Amniotic epithelial cell (primary cell): Measurements from ENCODE around the gene OCEL1.

Experiments used
- DNase-seq: peaks from one replicate; pipeline ENCODE4 v3.0.0-alpha.2; 2010; ENCODE audit warnings: low read depth

OCEL1 gene

DNA sequence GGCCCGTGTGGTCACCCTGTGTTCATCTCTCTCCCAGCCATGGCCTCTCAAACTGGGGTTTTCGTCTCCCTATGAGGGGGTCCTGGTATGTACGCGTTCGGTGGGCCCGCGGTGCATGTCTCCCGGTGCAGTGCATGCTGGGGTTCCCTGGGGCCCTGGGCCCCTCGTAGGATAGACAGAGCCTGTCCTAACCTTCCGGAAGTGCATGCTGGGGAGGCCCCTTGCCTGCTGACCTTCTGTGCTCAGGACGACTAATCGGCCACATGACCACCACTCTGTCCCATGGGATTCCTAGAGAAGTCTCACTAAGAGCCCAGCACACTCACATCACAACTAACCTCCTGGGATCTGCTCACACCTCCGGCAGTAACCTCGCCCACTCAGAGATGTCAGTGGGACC lies 15.7 kb upstream of the OCEL1 start:
- DNase-seq = no peak

DNA sequence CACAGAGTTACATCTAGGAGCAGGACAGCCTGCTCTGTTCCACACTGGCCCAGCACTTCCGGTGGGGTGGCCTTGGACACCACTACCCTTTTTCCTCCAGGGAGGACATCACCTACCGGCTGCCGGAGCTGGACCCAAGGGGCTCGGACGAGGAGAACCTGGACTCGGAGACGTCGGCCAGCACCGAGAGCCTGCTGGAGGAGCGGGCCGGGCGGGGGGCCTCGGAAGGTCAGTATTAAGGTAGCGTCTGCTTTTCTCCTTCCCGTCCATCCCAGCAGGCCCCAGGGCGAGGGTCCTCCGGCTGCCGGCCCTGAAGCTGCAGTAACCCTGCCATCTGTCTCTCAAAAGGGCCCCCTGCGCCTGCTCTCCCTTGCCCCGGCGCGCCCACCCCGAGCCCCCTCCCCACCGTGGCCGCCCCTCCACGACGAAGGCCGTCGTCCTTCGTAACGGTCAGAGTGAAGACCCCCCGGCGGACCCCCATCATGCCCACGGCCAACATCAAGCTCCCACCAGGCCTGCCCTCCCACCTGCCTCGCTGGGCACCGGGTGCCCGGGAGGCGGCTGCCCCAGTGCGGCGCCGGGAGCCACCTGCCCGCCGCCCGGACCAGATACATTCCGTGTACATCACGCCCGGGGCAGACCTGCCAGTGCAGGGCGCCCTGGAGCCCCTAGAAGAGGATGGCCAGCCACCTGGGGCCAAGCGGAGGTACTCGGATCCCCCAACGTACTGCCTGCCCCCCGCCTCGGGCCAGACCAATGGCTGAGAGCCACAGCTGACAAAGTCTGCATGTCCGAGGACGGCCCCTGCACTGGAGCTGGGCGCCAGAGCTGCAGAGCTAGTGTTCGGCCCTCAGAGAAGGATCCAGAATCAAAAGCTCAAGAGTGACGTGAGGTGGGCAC lies 14.2 kb upstream of the OCEL1 start:
- DNase-seq = no peak

DNA sequence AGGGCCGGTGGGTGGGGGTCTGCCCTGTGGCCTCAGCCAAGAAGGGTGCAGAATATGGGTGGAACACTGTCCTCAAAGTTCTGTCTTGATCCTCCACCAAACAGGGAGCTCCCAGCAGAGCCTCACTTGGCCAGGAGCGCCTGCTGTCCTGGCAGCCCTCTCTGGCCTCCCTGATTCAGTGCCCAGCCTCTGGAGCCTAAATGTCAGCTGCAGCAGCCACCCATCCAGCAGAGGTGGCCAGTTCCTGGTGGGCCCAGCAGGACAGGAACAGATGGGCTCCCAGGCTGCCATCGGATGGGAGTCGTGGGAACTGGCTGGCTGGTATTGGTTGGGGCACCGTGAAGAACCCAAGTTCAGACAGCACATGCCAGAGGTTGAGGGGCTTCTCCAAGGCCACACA lies 12.7 kb upstream of the OCEL1 start:
- no peak for DNase-seq

DNA sequence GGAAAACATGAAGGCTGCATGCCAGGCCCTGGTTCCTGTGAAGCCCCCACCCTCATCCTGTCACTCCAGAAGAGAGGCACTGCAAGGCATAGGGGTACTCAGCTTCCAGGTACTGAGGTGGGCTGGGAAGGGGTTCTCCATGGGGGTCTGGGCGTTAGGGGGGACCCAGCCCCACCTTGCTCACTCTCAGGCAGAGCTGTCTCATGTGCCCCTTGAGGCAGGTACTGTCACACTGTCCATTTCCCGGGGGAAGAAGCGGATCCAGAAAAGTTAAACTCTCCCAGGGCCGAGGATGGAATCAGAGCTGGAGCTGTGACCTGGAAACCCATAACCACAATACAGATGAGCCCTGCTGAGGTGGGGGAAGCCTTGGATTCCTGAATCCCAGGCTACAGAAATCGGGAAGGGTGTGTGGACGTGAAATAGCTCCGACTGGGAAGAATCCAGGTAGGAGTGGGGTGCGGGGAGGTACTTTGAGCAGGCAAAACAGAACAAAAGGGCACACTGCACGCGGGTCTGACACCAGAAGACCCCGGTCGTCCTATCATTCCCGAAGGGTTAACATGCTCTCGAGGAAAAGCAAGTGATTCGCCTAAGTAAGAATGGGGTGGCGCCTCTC lies 11.4 kb upstream of the OCEL1 start:
- DNase-seq = no peak

DNA sequence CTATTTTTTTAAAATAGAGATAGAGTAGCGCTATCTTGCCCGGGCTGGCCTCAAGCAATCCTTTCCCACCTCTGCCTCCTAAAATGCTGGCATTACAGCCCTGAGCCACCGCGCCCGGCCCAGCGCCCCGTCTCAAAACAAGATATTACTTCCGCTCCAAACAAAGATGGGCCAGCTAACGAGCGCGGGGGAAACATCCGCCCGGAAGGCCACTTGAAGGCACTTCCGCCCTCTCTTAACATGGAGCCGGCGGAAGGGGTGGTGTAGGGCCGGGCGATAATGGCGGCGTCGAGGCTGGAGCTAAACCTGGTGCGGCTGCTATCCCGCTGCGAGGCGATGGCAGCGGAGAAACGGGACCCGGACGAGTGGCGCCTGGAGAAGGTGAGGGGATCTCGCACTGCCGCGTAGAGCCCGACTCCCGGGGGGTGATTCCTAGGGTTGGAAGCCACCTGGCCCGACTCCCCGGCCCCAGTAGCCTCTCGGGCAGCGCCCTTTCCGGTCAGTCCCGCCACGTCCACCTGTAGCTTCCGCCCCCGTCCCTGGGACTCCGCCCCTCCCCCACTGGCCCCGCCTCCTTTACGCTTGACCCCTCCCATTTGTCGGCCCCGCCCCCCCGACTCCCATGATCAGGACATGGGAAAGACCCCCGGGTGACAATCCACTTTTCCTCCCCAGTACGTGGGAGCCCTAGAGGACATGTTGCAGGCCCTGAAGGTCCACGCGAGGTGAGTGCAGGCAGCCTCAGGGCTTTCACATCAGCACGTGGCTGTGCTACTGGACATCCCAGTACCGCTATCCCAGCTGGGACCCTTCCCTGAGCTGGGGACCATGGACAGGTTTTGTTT lies 10.7 kb upstream of the OCEL1 start, which contains the start of gene USE1:
TSS of gene USE1 (plus strand) at position 231 of the 845 bp plus-strand sequence. CDS start at position 280, 49 bp downstream.
- peak; percentile 89 for DNase-seq

DNA sequence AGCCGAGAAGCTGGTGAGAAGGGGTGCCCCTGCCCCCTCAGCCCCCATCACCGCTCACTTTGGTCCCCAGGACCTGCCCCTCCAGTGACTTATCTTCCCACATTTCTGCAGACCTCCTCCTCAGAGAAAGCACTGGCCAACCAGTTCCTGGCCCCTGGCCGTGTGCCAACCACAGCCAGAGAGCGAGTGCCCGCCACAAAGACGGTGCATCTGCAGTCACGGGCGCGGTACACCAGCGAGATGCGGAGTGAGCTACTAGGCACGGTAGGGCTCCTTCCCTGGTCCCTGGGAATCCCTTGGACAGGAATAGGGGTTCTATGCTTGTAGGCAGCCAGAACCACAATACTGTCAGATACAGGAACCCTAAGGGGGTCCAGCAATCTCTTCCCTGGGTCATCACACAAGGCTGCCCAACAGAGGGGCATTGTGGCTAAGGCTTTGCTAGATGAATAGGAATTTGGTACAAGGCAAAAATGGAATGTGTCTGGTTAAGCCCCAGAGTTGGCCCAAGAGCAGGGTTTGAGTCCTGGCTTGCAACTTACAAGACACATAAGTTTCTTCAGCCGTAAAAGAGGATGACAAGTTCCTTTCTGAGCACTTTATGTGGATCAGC lies 9.9 kb upstream of the OCEL1 start:
- DNase-seq = no peak

DNA sequence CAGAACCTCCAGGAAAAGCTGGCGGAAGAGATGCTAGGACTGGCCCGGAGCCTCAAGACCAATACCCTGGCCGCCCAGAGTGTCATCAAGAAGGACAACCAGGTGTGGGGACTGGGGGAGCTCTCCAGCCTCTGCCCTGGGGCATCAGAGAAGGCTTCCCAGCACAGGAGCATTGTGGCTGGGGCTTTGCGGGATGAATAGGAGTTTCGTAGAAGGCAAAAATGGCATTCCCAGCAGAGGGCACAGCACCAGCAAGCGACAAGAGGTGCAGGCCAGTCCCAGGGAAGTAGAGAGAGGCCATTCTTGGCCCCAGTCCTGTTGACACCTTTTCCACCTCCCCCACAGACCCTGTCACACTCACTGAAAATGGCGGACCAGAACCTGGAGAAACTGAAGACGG lies 6.7 kb upstream of the OCEL1 start:
- no peak for DNase-seq

DNA sequence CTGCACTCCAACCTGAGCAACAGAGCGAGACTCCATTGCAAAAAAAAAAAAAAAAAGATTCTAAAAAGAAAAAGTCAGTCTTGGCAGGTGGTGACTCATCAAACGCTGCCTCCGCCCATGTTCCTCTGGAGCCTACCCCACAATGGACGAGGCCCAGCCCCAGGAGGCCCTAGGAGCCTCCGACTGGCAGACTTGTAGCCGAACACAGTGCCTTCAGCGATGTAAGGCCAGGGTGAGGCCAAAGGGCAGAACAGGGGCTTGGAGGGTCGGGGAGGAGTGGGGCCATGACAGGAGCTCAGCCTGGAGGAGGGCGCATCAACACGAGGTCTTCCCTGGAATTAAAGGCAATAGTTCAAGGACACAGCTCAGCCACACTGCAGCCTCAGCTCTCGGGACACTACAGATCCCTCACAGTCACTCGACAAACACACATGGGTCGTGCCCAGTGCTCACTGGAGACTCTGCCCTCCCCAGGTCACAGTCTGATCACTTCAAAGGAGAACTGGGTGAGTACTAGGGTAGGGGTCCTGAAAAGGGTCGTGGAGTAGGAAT lies 5.7 kb upstream of the OCEL1 start:
- DNase-seq = peak; percentile 82

DNA sequence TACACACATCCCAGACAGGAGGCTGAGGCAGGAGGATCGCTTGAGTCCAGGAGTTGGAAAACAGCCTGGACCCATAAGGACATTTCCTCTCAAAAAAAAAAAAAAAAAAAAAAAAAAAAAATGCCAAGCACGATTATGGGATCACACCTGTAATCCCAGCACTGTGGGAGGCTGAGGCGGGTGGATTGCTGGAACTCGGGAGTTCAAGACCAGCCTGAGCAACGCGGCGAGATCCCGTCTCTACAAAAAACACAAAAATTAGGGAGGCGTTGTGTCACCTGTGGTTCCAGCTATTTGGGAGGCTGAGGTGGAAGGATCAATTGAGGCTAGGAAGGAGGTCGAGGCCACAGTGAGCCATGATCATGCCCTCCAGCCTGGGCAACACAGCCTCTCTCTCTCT lies 973 bp upstream of the OCEL1 start:
- no peak for DNase-seq

DNA sequence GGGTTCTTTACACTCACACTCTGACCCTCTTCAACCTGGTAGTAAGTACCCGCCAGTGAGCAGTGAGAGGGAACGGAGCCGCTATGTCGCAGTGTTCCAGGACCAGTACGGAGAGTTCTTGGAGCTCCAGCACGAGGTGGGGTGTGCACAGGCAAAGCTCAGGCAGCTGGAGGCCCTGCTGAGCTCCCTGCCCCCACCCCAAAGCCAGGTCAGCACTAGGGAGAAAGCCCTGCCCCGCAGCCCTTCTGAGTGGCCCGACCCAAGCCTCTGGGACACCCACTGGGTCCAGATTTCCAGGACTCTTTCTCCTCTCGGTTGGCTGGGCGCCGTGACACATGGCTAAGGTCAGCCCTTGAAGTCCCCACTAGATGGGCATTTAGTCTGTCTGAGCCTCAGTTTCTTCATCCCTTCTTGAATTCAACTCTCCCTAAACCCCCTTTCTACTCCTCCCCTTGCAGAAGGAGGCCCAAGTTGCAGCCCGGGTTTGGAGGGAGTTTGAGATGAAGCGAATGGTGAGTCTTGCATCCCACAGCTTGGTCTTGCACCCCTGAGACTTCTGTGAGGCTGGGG lies 1.9 kb downstream of the OCEL1 start:
- no peak for DNase-seq

DNA sequence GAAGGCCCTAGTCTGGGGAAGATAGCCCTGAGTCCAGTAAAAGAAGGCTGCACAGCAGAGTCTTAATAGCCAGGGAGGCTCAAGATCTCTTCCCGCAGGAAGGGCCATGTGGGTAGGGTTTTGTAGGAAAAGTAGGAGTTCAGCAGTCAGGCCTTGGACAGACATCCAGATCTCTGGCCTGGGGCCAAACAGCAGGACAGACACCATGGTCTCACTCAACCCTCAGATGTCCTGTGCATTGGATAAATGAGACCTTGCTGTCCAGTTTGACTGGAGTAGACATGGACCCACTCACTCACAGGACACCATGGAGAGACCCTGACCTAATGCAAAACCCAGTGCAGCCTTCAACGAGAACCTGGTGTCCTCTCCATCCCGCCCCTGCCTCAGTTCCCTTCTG lies 3.9 kb downstream of the OCEL1 start:
- DNase-seq = no peak

DNA sequence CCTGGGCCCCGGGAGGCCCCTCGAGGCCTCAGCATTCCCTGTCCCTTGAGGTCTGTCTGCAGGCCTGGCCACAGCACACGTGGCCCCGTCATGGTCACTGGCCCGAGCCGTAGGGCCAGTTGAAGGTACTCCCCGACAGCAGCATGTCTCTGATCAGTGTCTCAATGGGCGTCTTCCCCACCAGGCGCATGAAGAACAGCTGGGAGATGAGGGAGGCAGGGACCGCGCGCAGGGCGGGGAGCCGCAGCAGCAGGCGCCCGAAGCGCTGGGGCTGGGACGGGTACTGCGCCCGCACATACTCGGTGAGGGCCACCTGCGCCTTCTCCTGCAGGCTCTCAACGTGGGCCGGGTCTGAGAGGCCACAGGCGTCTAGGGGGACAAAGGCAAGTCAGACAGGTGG lies 6.2 kb downstream of the OCEL1 start:
- DNase-seq = no peak

DNA sequence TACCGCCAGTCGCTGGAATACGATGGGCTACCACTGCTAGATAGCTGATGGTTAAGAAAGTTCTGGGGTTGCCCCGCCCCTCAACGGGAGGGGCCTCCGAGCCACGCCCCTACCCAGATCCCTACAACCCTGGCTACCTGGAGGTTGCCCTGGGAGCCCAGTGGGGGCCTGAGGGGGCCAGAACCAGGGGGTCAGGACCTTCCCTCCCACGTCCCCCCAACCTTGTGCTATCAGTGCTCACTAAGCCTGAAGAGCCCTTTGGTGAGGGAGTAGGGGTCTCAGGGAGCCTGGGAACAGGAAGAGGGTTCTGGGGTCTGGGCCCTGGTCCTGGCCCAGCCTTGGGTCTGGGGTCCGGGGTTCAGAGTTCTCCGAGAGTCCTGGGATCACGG lies 8.9 kb downstream of the OCEL1 start:
- DNase-seq = peak; percentile 47

DNA sequence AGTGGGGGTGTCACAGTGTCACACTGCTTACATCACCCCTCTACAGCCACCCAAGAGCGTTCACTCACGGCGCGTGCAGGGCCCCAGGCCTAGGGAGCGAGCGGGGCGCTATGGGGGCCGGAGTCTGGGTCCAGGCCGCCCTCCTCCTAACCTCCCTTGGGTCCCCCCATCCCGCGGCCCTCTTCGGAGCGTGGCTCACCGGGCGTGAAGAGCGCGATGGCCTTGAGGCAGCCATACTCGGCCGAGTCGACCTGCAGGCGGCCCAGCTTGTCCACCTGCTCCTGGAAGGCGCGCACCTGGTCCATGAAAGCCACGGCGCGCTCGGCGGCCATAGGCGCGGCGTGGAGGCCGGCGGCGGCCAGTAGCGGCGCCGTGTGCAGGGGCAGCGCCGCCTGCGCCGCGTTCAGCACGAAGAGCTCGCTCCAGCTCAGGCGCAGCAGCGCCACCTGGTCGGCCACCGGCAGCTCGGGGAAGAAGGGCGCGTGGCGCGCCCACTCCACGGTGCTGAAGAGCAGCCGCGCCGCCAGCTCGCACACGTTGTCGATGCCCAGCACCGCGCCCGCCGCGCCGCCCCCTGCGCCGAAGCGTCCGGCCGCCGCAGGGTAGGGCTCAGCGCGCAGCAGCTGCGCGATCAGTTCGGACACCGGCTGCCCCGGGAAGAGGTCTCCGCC lies 9.4 kb downstream of the OCEL1 start:
- peak; percentile 74 for DNase-seq

DNA sequence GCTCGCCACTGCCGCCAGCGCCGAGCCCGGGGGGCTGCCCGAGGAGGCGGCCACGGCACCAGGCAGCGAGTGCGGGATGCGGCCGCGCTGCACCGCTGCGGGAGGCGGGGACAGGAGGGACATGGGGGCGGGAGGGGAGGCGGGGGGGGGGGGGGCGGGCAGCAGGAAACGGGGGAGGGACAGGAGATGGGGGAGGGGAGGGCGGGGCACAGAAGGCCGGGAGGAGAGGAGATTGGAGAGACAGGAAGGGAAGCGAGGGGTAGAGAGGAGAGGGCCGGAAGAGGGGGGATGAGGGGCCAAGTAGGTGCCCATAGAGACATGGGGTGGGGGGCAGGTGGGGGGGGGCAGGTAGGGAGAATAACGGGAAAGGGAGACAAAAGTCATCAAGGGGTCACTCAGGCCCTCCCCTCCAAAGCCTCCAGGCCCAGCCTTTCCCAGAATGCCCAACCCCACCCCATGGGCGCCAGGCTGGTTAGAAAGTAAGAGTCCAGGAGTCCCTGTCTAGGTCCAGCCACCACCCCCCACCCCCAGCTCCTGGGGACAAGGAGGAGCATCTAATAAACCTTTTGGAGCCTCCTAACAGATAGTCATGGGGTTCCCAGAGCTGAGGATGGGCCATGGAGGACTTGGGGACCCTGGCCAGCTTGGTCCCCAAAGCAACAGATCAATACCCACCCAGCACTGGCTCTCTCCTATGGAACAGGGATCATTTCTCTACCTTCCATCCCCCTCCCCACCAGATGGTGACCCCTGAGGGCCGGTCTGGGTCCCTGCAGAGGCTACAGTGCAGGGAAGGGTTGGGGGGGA lies 10.1 kb downstream of the OCEL1 start:
- DNase-seq = no peak

DNA sequence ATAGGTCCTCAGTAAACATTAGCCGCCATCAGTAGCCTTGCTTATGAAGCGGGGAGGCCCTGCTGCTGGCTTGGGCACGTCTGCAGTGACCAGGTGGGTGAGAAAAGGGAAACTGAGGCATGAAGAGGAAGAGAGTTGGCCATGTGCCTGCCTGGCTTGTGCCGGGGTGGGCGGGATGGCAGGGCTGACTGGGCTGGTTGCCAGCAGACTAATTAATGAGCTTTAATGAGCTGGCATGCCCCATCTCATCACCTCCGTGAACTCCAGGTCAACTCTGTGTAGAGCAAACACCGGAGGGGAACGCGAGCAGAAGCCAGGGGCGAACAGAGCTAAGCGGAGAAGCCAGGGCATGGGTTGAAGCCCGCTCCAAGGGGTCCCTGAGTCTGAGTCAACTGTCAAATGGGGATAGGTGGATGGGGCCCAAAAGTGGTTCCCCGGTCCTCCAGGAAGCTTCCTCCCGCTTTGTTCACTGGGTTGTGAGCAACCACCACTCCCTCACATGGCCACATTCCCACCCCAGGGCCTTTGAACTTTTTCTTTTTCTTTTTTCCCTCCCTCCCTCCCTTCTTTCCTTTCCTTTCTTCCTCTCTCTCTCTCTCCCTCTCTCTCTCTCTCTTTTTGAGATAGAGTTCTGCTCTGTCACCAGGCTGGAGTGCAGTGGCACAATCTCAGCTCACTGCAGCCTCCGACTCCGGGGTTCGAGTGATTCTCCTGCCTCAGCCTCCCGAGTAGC lies 11.0 kb downstream of the OCEL1 start:
- no peak for DNase-seq

DNA sequence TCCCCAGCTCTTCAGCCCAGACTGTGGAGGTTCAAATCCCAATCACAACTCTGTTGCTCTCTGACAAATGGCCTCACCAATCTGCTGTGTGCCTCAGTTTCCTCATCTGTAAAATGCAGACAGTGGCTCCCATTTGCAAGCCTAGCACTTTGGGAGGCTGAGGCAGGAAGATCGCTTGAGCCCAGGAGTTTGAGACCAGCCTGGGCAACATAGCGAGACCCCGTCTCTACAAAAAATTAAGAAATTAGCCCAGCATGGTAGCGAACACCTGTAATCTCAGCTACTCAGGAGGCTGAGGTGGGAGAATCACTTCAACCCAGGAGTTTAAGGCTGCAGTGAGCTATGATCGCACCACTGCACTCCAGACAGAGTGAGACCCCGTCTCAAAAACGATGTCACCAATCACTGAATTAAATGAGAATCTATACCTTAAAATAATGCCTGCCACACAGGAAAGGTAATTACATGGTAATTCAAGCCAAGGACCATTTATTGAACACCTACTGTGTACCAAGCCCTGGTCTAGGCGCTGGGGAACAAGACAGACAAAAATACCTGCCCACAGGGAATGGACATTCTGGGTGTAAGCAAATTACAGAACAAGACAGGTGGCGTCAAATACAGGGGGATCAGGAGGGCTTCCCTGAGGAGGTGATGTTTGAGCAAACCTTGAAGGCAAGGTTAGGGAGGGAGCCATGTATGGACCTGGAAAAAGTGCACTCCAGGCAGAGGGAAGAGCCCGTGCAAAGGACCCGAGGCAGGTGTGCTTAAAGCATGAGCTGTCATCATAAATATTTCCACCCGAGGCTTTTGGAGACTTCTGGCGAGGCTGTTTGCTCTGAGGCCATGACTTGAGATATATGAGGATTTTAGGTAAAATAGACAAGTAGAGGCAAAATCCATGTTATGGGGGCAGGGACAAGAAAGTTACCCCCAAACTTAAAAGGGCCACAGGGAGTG lies 12.0 kb downstream of the OCEL1 start:
- DNase-seq = no peak

DNA sequence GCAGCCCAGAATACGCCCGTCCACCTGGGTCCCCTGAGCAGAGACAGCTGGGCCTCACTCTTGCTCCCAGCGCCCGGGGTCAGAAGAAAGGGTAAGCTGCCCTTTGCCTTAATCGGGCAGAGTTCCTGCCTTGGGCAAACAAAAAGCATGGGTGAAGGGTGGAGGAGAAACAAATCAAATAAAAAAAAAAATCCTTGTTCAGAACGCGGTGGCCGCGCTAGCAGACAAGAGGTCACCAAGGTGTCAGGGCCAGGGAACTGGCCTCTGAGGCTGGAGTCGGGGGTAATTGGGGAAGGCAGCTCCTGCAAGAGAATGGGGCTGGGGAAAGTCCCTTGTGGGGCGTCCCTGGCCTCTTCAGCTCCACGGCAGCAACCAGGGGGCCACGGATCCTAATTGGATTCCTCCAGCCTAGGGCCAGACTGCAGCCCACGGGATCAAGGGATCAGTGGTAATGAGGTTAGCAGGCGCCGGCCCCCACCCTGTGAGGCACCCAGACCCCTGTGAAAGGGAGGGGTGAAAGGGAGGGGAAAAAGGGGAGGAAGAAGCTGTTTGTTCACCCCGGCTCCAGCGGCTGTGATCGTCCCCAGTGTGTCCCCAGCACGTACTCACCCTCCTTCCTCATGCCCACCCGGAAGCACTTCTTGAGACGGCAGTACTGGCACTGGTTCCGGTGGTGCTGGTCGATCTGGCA lies 14.2 kb downstream of the OCEL1 start:
- no peak for DNase-seq
